Stimulated activated CD4-positive, alpha-beta T cell treated with anti-CD3 and anti-CD28 coated beads, TNF-alpha, amount 100 ng/mL, for 48 hours (primary cell): ENCODE measurements around the gene DENND5A.

Experiments used
- DNase-seq, 3 donors: peaks; one replicate each; pipeline ENCODE4 v3.0.0-alpha.2; 2020; ENCODE audit warnings: low read depth in 3 of 3

Gene DENND5A

DNA sequence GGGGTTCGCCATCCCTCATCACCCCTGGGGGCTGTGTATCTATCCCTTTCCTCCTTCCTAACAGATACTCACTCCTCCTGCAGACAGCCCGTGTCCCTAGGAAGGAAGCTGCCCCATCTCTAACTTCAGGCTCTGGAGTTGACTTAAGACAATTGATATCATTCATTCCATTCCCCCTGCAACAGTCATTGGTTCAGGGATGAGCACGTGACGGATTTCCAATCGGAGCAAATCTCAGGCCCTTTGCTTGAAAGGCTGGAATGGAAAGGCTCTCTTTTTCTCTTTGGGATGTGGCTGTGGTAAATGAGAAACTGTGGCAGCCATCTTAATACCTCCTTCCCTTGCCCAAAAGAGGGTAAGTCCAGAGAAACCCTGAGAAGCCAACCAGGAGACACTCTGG lies 168.7 kb downstream of the DENND5A start:
- no peak for DNase-seq

DNA sequence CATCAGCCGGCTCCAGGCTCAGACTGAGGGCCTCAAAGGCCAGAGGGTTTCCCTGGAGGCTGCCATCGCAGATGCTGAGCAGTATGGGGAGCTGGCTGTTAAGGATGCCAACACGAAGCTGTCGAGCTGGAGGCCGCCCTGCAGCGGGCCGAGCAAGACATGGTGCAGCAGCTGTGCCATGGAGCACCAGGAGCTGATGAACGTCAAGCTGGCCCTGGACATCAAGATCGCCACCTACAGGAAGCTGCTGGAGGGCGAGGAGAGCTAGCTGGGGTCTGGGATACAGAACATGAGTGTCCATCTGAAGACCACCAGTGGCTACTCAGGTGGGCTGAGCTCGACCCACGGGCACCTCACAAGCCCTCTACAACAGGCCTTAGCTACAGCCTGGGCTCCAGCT lies 169.7 kb downstream of the DENND5A start:
- no peak for DNase-seq

DNA sequence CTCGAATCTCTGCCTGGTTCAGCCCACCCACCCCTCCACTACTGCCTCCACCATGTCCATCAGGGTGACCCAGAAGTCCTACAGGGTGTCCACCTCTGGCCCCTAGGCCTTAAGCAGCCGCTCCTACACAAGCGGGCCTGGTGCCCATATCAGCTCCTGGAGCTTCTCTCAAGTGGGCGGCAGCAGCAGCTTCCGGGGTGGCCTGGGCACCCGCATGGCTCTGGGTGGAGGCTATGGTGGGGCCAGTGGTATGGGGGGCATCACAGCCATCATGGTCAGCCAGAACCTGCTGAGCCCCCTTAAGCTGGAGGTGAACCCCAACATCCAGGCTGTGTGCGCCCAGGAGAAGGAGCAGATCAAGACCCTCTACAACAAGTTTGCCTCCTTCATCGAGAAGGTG lies 170.7 kb downstream of the DENND5A start:
- no peak for DNase-seq

DNA sequence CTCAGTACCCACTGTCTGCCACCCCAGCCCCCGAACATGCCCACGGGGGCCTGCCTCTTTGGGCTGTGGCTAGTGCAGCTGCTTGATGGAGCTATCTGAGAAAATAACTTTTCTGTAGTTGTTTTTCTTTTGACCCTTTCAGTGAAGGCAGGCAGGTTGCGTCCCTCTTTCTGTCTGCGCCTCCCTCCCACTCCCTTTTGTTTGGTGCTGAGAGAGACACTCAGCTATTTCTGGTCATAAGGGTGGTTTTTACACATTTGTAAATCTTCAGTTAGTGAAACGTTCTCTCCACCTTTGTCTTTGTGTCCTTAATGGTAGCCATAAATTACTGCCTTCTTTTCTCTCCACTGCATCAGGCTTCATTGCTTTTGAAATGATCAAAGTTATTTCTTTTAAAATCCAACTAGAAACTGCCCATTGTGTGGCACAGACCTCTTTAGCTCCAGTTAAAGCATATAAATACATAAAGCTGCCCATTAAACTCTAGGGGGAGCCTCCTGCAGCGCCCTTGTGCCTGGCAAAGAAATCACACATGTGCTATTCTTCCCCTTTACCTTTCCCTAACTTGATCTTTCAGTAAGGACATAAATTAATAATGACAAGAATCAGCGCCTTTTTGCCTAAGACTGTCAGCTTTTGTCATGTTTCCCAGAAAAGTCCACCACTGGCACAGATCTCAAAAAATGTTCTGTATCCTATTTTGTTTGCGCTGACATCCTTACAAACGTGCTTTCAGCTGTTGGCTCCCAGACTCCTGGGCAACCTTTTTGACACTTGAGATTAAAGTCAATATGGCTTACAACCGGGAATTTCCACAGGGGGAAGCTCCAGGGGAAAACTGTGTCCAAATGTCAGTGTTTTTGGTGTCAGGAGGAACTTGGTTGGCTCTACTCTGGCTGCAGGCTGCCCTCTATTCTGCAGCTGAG lies 172.0 kb downstream of the DENND5A start:
- DNase-seq = no peak

DNA sequence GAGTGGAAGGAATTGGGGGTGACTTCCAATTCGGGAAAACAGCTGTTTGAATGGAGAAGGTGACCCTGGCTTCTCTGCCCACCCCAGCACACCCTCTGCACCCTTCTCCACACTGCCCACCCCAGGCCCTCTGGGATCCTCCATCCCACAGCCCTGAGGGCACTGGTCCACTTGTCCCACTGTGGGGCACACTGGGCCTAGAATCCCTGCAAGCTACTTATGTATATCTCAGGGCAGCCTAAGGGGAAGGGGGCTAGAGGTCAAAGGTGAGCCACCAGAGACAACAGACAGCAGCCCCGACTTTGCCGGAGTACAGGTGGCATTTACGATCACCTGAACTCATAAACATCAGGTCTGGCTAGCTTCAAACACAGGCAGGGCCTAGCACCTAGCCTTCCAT lies 173.1 kb downstream of the DENND5A start:
- no peak for DNase-seq

DNA sequence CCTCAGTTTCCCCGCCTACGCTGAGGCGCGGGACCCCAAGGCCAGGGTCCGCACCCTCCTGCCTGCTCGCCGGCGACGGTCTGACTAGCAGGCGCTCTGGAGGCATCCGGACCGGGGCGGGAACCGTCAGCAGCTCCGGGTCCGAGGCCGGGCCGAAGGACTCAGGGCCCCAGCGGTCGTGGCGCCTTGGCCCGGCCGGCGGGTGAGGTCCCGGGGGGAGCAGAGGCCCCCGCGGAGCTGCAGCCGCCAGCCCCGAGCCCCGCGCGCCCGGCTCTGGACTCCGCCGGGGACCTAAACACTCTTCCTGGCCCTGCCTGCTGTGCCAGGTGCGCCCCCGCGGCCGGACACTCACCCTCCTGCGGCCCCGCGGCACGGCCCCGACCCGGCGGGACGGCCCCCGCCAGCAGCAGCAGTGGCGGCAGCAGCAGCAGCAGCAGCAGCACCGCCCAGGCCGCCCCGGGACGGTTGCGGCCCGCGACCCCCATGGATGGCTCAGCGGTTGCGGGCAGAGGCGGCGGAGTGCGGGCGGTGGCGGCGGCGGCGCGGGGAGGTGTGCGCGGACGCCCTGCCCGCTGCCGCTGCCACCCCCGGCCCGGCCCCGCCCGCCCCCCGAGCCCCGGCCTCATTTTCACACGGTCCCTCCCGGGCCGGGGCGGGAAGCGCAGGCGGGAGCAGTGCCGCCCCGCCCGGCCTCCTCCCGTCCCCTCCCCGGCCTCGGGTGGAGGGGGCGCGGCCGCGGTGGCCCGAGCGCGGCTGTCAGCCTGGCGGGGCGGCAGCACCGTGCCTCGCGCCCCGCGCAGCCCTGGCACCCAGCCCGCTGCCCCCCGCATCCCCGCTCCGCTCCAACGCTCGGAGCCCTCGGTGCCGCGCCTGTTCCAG lies 173.9 kb downstream of the DENND5A start, which contains the start of gene SCUBE2:
TSS of gene SCUBE2 (minus strand) at position 556 of the 879 bp plus-strand sequence. CDS start at position 485, 71 bp downstream.
- no peak for DNase-seq

DNA sequence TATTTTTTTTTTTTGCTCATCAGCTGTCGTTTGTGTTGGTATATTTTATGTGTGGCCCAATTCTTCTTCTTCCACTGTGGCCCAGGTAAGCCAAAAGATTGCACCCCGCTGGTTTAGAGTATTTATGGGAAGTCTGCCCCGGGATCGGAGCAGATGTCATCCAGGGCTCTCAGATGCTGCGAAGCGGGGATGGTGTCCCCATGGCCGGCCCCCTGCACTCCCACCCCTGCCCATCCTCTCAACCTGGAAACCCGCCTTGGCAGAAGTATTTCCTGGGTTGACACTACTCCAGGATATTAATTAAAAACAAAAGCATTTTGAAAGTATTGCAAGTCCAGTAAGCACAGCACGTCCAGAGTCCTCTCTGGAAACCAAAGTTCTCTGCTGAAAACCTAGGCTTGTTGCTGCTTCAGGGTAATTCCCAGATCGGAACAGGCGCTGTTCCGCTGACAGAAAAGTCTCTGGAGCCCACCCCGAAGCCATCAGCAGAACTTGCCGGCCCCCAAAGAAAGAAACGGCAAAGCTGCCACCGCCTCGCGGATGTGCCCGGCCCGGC lies 174.6 kb downstream of the DENND5A start:
- no peak for DNase-seq

DNA sequence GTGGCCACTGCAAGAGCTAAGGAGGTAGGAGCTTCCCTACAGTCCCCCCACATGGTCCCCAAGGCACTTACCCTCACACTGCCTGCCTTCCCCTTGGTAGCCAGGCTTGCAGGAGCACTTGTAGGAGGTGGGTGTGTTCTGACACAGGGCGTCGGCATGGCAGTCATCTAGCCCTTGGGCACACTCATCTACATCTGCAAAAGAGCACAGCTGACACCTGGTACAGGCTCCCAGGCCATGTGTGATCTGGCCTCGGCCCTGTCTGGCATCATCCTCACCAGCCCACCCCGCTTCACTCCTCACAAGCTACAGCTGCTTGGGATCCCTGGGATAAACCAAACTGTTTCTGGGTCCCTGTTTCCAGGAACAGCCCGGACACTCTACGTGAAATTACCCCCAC lies 175.5 kb downstream of the DENND5A start:
- DNase-seq = no peak

DNA sequence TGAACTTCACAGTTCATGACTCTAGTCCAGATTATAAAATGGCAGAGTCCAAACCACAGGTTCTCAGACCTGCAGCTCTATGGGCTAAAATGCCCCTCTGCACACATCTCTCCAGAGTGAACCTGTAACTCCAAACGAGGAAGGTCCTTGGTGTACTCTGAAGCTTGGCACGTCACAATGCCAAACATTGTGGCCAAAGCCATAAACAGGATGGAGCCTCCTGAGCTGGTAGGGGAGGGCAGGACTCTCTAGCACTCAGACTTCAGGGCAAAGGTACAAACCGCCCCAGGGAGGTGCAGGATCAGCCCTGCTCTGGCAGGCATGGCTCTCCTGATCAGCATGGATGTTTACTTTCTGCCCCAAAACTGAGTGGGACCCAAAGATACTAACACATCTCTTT lies 176.1 kb downstream of the DENND5A start:
- DNase-seq = no peak
